Activated T-cell treated with anti-CD3 and anti-CD28 coated beads for 48 hours (primary cell): ENCODE results near the gene CYP26B1.

Experiments
- DNase-seq: peaks from one replicate; pipeline ENCODE4 v3.0.0-alpha.2; 2020; ENCODE audit warnings: low read depth

Gene CYP26B1, protein sequence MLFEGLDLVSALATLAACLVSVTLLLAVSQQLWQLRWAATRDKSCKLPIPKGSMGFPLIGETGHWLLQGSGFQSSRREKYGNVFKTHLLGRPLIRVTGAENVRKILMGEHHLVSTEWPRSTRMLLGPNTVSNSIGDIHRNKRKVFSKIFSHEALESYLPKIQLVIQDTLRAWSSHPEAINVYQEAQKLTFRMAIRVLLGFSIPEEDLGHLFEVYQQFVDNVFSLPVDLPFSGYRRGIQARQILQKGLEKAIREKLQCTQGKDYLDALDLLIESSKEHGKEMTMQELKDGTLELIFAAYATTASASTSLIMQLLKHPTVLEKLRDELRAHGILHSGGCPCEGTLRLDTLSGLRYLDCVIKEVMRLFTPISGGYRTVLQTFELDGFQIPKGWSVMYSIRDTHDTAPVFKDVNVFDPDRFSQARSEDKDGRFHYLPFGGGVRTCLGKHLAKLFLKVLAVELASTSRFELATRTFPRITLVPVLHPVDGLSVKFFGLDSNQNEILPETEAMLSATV

DNA sequence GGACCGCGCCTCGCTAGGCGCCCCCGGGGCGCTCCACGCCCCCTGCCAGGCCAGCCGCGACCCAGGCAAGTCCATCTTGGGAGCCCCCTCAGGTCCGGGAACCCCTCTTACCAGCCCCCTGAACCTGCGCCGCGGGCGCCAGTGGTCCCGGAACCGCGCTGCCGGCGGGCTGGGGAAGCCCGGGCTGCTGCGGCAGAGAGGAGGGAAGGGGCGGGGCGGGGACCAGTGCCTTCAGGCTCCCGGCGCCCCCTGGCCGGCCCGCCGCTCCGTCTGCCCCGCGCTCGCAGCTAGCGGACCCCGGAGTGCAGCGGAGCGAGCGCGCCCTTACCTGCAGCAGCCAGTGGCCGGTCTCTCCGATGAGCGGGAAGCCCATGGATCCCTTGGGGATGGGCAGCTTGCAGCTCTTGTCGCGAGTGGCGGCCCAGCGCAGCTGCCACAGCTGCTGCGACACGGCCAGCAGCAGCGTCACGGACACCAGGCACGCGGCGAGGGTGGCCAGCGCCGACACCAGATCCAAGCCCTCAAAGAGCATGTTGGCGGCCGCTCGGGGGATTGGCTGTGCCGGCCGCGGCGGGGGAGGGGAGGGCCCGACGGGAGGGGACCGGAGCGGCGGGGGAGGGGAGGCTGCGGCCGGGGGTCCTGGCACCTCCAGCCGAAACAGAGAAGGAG, at the start of gene CYP26B1:
Gene CYP26B1, minus strand, starts transcription at position 560 of the 669 bp plus-strand sequence. Its CDS starts 28 bp downstream, at position 532.
- DNase-seq: no peak

DNA sequence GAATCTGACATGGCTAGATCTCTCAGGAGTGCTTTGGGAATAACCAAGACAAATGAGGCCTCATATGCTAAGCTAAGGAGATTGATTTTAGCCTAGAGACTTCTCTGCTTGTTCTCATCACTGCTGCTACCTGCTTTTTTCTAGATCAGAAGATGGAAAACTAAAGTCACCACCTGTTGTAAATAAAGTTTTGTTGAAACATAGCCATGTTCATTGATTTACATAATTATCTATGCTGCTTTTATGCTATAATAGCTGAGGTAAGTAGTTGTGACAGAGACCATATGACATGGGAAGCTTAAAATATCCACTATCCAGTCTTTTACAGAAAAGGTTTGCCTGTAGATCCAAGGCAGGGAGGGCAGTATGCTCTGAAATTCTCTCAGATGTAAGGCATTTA, 46.1 kb upstream of the CYP26B1 start:
- no peak for DNase-seq

DNA sequence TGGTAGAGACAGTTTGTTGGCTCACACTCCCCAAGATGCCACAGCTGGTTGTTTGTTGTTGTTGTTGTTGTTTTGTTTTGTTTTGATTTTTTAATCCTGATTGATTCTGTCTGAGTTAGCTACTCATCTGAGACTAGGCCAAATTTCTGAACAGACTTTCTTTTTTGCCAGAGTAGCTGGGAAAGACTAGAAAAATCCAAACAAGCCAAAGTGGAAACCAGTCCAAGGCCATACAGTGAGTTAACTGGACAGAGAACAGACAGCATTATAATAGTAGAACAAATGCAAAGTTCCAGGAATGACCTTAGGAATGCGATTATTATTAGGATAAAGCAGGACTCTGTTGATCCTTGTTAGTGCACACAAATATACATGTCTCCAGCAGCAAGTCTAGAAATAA, 43.8 kb upstream of the CYP26B1 start:
- no peak for DNase-seq

DNA sequence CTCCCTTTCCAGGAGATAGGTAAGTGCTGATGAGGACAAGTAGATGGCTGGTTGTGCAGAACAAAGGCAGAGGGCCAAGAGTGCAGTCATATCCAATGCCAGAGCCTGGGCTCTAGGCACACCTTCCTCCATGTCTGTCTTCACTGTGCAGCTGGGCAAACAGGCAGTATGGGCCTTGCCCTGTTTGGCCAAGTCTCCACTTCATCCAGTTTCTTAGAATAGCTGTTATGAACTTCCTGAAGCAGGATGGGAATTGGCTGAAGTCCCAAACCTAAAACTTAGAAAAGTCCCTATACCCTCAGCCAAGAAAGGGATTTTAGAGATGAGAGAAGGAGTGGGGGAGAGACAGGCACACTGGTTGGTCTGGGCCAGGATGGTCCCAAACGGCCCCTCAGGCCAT, 37.5 kb upstream of the CYP26B1 start:
- no peak for DNase-seq

DNA sequence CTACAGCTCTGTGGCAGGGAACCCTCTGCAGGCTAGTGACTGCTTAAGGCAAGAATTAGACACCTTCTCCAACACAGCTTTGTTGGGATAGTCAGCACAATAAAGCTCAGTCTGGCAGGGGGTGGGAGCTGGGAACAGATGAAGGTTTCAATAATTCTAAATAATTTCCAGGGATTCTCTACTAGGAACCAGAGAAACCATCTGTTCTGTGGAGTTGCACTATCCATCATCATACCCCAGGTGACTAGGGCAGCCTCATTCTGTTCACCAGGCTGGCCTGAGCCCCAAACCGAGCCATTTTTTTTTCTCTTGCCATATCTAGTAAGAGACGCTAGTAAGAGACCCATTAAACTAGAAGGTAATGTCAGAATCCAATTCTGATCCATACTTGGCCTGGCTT, 35.8 kb upstream of the CYP26B1 start:
- DNase-seq: no peak

DNA sequence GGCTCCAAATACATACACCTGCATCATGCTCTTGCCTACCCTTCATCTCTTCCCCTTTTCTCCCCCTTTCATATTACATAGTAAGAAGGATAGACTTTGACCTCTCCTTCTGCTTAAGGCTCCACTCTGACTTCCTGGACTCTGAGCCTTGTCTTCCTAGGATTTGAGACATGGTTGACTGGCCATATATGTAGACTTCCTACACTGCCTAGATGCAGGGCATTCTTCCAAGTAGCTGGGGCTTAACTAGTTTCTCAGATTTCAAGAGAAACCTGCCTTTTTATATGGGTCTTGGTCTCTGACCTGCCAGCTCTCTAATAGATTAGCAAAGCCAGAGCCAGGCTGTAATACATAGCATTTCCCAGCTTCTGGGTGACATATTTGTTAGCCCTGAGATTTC, 35.4 kb upstream of the CYP26B1 start:
- DNase-seq: no peak

DNA sequence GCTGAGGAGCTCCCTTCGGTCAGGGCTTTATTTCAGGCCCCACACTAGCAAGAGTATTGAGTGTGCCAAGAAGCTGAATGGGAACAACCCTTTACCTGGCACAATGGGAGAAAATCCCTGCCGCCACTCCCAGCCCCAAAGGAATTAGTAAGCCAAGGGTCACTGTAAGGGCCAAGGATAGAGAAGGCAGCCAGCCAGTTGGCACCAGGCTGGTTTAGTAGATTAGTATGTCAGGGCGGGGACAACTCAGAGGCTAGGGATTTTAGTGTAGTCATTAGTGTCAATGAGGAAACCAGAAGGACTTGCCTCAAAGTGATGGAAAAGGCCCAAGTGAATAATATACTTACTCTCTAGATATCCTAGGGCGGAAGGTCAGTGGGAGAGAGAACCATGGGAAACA, 34.9 kb upstream of the CYP26B1 start:
- DNase-seq: no peak

DNA sequence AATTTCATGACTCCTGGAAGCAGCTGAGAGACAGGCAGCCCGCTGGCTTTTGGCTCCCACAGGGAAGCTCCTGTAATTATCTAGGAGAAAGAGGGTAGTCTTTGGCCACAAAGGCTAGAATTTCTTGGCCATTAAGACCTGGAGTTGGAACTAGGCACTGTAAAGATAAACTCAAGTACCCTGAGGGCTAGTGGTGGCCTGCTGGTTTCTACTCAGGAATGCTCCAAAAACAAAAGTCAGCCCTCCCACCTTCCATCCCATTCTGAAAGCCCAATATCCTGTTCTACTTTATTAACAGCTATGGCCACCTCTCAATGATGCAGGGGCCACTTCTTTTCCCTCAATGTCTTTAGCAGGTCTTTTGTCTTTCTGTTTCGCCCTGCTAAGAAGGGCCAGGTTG, 34.0 kb upstream of the CYP26B1 start:
- DNase-seq: no peak

DNA sequence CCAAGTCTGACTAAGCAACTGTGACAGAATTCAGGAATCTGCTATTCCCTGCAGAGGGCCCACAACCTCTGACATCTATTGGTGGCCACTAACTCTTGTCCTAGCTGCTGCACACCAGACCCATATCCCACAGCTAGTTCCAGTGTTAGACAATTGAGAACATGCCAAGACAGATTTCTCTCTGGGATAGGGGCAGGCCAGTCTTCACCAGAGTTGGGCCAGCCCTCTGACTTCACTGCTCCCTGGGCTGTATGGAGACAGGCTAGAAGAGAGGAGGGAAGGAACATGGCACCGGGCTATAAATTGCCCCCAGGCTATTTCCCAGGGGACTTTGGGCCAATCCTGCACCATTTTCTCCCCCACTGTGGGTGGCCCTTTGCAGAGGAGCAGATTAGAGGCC, 32.7 kb upstream of the CYP26B1 start:
- no peak for DNase-seq

DNA sequence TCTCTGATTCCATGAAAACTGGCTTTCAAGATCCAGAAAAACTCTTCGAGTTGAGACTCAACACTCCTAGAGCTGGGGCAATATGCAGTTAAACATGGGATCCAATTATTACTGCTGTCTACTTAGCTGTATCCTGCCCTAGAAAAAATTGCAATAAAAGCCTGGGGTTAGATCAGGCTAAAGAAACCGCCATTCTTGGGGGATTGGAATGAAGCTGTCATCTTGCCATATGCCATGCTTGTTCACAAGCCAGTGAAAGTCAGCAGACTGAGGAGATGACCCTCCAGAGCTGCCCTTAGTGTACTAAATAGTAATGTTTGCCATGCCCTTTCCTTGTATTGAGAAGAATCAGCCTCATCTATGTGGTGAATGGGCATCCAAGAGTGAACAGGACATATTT, 30.9 kb upstream of the CYP26B1 start:
- no peak for DNase-seq

DNA sequence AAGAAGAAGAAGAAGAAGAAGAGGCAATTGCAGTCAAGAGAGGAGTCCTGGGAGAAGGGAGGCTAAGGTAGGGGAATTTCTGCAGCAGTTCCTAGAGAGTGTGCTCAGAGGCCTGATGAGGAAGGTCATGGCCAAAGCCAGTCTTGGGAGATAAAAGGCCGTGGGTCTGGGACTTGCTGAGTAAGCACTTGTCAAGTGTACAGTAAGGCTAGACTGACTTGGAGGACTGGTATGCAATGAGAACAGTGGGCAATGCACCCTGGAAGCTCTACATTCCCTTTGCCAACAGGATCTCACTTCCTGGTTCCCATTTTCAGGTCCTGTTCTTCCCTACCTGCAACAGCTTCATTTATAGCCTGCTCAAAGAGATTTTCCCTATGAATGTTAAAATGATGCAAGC, 28.6 kb upstream of the CYP26B1 start:
- no peak for DNase-seq

DNA sequence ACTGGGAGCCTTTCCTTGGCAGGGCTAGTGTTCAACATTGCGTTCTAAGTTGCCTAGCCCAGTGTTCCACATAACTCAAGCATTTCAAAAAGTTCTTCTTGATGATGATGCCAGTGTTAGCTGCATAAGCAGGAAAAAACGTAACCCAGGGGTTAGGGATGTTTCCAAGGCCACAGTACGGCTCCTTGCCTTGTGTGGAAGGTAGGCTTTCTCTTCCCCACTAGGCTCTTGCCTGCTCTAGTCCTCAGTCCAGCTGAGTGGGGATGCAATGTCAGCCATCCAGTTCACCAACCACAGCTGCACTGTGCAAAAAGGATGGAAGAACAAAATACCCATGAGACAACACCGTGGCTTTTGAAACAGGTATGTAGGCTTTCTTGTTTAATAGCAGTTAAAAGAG, 28.0 kb upstream of the CYP26B1 start:
- DNase-seq: no peak

DNA sequence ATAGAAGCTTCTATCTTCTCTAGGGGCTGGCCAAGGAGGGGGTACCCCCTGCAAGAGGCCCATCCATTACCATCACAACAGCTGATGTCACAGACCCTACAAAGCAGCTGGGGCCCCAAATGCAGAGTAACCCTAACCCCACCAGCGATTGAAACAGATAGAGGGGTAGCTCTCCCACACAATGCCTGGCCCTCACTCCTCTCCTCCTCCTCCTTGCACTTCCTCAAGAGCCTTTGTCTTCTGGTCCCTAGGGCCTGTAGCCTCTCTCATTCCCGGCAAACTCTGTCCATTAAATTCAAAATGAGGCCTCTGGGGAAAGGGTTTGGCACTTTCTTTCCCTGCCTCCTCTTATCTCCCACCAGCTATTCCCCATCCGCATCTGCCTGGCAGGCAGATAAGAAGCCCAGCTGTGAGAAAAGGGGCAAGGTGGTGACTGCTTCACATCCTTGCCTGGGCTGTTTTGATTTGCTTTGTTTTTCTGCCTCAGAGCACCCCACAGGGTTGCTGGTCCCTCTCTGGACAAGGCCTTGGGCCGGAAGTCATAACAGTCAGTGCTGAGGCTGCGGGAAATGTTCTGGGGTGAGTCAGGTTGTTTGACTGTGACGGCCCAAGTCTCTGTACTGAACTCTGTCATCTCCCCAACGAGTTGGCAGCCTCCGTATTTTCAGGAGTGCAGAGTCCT, 26.1 kb upstream of the CYP26B1 start:
- DNase-seq: no peak

DNA sequence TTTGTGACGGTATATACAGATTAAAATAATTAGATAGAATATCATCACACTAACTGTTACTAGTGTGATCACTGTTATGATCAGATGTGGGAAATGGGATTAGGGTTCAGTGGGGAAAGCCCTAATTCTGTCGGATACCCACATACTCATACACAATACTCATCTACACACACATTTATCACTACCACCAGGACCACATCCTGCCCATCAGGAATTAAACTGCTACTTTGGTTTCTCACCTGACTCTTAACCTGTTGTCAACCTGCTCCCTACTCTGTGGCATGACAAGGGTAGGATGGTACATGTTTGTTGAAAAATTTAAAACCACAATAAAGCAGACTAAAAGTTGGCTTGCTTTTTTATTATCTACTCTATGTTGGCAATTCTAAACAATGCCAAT, 24.8 kb upstream of the CYP26B1 start:
- DNase-seq: no peak

DNA sequence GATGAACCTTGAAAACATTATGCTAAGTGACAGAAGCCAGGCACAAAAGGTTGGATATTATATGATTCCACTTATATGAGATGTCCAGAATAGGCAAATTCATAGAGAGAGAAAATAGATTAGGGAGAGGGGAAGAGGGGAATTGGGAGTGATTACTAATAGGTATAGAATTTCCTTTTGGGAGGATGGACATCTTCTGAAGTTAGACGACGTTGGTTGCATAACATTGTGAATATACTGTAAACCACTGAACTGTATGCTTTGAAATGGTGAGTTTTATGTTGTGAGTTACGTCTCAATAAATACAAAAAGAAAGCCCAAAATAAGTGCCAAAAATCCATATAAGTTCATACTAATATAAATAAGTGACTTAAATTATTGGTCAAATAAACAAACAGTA, 18.6 kb upstream of the CYP26B1 start:
- no peak for DNase-seq

DNA sequence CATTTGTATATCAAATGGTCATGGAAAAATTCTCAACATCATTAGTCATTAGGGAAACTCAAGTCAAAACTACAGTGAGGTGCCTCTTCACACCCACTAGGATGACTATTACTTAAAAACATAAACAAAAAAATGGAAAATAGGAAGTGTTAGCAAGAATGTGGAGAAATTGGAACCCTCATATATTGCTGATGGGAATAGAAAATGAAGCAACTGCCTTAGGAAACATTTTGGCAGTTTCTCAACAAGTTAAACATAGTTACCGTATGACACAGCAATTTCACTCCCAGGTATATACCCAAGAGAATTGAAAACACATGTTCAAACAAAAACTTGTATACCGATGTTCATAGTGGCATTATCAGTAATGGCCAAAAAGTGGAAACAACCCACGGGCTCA, 18.1 kb upstream of the CYP26B1 start:
- no peak for DNase-seq

DNA sequence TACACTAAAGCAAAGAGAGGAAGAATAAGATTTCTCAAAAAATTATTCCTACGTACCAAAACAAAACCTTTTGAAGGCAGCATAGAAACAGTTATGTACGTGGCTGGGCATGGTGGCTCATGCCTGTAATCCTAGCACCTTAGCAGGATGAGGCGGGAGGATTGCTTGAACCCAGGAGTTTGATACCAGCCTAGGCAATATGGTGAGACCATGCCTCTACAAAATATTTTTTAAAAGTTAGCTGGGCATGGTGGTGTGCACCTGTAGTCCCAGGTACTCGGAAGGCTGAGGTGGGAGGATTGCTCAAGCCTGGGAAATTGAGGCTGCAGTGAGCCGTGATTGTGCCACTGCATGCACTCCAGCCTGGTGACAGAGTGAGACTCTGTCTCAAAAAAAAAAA, 14.9 kb upstream of the CYP26B1 start:
- DNase-seq: no peak

DNA sequence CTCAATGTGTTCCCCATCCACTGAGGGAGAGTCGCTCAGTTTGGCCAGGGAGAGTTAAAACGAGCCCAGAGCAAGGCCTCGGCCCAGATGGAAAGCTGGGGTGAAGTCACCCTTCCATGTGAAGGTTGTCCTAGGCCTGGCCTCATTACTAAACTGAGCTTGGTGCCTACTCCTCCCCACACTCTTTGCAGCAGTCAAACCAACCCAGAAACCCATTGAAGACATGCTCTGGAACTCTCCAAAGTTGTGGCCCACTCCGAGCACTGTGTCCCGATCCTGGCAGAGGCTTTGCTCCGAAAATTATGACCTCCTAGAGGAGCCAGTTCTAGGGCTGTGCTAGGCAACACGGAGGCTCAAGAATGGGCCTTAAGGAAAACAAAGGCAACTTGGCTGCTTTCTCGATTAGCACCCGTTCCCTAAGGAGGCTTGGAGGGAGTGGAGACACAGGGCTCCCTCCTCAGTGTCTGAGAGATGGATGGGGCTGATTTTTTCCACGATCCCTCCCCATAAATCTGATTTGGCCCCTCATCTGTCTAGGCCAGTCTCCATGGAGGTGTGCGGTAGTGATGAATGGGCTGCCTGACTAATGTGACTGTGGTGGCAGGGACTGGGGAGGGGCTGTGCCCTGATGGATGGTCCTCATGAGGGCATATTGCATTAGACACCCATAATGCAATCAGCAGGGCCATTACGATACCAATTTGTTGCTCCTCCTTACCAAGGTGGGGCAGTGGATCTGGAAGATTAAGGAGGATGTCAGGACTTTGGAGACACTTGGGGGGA, 11.7 kb upstream of the CYP26B1 start:
- no peak for DNase-seq

DNA sequence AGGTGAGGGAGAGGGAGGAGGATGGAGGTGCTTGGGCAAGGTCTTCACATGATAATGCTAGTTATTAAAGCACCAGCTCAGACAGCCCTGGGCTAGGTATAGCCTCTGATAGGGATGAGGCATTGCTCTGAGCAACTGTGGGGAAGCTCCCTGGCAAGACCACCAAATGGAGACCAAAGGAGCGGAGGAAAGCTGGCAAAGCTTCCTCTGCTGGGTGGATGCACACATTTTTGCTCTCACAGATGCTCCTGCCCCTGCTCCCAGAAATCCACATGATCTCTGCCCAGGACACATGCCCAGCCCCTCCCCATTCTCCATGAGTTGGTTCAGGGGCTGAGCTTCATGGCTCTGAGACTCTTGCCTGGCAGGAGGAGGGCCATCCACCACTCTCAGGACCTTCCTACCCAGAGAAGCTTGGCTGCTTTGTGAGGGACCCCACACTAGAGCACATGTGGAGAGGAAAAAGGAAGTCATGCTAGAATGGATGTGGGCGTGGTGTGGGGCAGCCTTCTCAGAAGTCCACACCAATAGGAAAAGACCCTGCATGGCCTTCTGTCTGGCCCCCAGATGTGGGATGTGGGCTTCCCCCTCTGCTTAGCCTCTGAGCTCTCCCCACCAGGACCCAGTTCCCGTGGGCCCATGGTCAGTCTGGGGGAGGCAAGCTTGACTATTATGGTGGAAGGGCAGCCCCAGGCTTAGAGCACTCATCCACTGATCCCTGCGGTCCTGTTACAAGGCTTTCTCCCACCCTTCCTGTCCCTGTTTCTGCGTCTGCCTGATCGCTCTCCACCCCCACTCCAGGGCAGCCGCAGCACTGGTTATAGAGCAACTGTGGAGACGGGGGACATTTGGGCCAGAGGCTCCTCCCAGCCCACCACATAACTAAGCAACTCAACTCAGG, 10.5 kb upstream of the CYP26B1 start:
- no peak for DNase-seq

DNA sequence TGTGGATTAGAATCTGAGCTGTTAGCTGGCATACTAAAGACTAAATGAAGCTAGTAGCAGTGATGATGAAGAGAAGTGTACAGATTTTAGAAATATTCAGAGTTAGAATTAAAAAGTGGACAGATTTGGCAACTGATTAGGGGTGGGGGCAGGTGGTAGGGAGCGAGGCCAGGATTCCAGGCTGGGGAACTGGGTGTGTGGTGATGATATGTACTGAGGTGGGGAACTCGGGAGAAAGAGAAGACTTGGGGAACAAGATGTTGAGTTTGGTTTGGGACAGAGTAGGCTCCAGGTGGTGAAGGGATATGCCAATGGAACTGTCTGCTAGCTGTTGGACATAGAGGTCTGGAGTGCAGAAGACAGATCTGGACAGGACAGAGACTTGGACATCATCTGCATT, 9.2 kb upstream of the CYP26B1 start:
- no peak for DNase-seq

DNA sequence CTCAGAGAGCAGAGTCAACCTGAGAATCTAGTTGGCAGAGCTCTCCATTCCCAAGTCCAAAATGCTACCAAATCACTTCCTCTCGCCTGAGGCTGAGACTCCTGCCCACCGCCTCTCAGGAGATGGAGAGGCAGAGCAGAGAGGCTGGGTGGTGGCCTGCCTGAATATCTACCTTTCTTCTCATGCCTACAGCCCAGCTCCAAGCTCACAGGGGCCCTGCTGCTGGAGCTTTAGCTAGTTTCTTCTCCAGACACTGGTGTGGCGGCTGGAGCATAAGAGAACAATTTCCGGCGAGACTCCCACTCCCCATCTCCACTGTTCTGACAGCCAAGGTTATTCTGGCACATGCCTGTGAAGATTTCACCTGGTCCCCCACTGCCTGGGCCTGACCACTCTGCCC, 8.1 kb upstream of the CYP26B1 start:
- DNase-seq: no peak
